Measurements from ENCODE around the gene POLR2A.
"Not testable (repeated sequence)": the region's sequence is repeated elsewhere in the genome, so short reads cannot be mapped to it uniquely, and the experiment has no call there.

POLR2A gene

DNA sequence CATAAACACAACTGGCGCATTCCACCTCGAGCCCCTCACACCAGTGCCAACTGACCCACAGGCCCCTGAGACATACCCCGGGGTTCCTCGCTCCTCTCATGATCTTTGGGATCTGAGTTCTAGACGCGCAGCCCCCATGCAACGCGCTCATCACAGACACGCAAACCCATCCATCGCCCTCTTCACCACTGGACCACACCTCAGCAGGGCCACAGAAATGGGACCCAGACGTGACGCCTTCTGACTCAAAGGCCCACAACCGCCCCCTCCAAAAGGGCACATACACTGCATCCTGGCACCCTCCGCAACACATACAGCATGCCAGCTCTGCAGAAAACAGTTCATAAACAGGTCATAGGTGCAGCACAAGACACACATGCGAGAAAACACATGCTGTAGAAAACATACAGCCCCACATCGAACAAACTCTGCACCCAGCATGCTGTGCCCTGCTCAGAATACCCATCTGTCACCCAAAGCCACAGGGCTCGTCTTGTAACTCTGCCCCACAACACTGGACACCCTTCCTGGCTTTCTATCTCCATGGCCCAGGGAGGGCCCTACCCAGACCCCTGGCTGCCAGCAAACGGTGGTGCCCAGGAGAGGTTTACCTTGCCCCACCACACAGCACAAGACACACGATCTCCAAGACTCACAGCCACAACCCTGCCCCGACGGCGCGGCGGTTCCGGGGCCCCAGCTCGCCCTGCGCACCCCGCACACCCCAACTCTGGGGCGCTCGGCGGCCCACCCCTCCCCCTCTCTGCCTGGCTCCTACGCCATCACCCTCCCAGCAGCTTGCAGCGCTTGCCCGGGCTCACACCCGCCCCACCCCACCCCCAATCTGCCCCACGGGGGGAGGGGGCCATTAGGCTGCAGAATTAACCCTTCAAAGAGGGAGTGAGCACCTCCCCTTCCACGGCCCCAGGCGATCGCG lies 5.6 kb upstream of the POLR2A start:
- peak in 1 of 2 donors; percentile 41 for DNase-seq (ENCODE audit: low read depth in 2 of 2)

DNA sequence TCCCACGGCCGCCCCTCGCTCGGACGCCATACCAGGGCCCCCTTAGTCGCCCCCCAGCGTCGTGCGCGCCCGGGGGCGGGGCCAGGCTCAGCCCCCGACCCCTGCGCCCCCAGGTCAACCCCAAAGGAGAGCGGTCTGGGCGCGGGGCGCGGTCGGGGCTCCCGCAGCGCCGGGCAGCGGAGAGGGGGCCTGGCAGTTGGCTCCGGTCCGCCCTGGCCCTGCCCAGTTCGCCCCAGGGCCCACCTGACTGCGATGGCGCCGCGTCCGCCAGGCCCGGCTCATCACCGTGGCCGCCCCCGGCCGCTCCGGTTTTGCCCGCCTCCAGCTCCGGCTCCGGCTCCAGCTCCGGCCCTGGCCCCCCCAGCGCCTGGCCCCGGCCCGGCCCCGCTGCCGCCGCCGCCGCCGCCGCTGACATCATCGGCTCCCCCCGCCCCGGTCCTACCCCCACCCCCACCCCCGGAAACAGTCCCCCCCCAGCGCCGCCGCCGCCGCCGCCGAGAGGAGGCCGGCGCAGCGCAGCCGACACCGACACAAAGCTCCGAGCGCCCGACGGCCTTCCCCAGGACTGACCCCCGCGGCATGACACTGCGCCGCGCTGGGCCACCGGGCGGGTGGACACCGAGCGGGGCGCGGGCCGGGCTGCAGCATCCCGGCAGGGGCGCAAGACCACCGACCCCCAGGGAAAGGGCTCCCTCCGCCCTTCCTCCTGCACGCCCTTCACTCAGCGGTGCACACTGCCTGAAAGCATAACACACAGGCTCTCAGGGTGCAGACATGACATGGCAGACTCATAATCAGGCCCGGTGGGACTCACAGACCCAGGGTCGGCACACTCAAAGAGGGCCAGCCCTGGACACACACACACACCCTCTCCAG lies 4.7 kb upstream of the POLR2A start, which contains the start of gene ZBTB4:
TSS of gene ZBTB4 (minus strand) at position 419 of the 876 bp plus-strand sequence. CDS start 12,830 bp downstream, outside the sequence.
- DNase-seq (ENCODE audit: low read depth in 2 of 2) = peak in 1 of 2 donors; percentile 45

DNA sequence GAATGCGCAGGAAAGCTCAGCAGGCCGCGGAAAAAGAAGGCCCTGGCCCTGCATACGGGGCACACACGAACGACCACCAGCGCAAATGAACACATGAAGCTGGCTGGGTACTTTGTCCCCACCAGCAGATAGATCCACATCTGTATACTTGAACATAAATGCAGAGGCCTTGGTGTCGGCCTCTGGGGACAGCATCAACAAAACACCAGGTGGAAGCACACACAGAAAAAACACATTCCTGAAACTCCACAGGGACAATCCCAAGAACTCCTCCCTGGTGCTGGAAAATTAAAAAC lies 4.1 kb upstream of the POLR2A start:
- DNase-seq (ENCODE audit: low read depth in 2 of 2) = no peak

DNA sequence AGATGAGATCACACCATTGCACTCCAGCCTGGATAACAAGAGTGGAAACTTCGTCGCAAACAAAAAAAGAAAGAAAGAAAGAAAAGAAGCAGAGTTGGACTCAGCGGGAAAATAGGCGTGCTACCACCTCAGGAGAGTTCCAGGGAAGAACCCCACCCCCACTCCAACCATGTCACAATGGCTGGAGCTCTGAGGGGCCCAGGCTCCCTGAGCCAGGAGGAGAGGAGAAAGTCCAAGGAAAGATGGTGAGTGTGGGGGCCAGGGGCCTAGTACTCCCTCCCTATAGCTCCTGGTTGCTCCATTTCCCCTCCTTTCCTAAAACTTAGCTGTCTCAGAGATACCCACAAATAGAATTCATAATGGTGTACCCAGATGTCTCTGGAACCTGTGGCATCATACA lies 2.9 kb upstream of the POLR2A start, which contains the start of gene SLC35G6:
TSS of gene SLC35G6 (plus strand) at position 172 of the 400 bp plus-strand sequence. CDS start at position 243, 71 bp downstream.
- DNase-seq (ENCODE audit: low read depth in 2 of 2) = not testable (repeated sequence)

DNA sequence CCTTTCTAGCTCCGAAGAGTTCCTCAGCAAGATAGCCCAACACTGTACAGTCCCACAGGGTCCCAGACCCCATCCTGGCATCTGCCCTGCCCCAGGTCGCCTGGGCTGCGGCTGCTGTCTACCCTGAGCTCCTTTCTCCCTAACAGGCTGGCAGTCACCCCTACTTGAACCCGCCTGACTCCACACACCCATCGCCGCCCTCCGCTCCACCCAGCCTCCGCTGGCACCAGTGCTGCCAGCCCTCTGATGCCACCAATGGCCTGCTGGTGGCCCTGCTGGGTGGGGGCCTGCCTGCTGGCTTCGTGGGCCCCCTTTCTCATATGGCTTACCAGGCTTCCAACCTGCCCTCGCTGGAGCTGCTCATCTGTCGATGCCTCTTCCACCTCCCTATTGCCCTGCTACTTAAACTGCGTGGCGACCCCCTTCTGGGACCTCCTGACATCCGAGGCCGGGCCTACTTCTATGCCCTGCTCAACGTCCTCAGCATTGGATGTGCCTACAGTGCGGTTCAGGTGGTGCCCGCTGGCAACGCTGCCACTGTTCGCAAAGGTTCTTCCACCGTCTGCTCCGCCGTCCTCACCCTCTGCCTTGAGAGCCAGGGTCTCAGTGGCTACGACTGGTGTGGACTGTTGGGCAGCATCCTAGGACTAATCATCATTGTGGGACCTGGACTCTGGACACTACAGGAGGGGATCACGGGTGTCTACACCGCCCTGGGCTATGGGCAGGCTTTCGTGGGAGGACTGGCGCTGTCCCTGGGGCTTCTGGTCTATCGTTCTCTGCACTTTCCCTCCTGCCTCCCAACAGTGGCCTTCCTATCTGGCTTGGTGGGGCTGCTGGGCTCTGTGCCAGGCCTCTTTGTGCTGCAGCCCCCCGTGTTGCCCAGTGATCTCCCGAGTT lies 2.1 kb upstream of the POLR2A start:
- DNase-seq (ENCODE audit: low read depth in 2 of 2) = not testable (repeated sequence)

DNA sequence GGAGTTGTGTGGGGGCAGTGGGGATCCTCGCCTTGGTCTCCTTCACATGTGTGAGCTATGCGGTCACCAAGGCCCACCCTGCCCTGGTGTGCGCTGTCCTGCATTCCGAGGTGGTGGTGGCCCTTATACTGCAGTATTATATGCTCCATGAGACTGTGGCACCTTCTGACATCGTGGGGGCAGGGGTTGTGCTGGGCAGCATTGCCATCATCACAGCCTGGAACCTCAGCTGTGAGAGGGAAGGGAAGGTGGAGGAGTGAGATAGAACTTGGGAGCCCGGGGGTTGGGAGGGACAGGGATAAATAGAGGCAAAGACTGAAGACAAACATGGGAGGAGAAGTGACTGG lies 1.5 kb upstream of the POLR2A start:
- DNase-seq (ENCODE audit: low read depth in 2 of 2) = not testable (repeated sequence)

DNA sequence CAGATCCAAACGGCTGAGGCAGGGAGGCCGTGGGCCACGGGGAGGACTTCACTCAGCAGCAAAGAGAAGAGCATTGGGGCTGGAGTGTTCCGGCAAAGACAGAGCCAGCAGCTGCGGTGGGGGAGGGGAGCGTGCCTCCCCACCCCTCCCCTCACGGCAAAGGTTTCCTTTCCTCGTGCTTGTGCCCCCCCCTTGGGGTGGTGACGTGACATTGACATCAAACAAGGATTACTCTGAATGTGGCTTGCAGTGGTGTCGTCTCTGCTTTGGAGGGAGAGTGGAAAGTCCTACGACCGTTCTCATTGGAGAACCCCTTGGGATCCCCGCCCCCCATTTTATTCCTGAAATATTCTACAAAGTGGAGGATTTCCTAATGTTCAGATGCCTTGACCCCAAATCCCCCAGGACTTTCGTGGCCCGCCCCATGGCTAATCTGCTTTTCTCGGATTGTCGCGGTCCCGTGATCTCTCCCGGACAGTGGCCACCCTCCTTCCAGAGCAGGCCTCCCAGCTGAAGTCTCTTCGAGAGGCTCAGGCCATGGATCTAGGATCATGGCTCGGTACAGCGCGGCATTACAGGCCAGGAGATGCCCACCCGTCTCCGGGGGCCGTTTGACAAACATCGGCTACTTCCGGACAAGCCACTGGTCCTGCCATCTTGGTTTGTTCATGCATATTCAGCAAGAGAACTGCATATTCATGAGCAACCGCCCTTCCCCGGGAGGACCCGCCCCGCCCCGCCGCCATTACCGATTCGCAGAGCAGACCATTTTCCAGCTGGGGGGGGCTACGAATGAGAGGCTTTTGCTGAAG lies 705 bp upstream of the POLR2A start:
- peak; percentile 85 to 87 for DNase-seq (ENCODE audit: low read depth in 2 of 2)

DNA sequence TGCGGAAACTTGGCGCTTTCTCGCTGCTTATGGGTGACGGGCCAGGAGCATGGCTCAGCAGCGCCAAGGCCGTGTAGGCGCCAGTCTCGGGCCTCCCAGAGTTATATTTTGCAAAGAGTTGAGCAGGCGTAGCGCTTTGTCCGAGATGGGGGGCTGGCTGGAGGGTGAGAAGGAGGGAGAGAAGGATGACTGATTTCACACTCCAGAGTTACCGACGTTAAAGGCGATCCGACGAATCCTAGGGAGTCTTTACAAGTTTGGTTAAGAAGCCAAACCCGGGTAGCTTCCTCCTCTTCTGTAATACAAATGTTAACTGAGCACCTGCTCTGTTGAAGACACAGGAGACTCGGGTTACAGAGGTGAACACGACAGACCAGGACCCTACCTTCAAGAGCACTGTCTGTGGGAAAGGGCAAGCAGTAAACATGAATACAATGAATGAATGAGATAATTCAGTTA lies 782 bp downstream of the POLR2A start:
- DNase-seq (ENCODE audit: low read depth in 2 of 2) = no peak

DNA sequence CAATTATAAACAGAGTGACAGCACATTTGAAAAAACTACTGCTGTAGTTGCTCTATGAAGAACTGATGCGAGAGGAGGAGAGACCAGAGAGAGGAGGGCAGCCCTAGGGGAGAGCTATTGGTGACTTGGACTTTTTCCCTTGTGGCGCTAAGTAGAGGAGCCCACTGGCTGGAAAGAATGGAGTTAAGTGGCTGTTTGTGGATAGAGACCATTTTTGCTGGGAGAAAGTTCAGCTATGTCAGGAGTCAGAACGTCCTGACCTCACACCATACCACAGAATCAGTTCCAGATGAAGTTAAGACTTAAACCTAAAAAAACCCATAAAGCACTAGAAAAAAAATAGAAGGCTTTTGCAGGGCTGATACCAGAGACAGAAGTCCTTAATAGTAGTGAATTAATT lies 2.0 kb downstream of the POLR2A start:
- no peak for DNase-seq (ENCODE audit: low read depth in 2 of 2)

DNA sequence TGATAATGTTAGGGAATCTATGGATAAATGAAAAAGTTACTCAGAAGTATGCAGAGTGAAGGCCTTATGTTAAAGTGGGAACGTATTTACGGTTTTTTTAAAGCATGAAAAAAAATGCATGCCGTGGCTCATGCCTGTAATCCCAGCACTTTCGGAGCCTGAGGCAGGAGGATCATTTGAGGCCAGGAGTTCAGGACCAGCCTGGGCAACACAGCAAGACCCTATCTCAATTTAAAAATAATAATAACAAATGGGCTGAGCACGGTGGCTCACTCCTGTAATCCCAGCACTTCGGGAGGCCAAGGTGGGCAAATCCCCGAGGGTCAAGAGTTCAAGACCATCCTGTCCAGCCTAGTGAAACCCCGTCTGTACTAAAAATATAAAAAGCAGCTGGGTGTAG lies 6.0 kb downstream of the POLR2A start:
- no peak for DNase-seq (ENCODE audit: low read depth in 2 of 2)

DNA sequence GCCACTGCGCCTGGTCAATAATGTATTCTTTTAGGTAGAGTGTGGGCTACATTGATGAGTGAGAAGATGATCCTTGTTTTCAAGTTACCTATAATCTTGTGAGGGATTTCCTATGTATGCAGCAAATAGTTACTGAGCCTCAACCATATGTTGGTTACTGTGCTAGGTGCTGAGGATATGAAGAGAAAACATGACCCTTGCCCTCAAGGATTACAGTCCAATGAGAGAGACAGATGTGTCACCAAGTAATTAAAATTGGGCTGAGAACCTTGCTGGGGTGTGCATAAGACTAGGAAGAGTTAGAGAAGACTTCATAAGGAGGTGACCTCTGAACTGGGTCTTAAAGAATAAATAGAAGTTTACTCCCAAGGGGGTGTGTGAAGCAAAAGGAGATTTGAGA lies 7.4 kb downstream of the POLR2A start:
- DNase-seq (ENCODE audit: low read depth in 2 of 2) = no peak

DNA sequence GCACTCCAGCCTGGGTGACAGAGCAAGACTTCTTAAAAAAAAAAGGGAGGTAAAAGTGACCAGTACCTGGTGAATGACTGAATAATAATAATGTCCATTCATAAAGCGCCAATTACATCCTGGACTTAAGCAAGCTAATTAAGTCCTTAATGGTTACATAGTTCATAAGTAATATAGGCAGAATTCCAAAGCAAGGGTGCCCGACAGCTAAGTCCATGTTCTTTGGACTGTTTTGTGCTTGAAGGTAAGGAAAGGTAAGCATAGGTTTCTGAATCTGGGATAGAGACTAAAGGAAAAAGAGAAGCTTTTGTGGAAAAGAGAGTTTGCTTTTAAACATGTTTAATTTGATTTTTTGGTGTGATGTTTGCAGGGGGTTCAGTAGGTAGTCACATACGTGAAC lies 9.8 kb downstream of the POLR2A start:
- no peak for DNase-seq (ENCODE audit: low read depth in 2 of 2)

DNA sequence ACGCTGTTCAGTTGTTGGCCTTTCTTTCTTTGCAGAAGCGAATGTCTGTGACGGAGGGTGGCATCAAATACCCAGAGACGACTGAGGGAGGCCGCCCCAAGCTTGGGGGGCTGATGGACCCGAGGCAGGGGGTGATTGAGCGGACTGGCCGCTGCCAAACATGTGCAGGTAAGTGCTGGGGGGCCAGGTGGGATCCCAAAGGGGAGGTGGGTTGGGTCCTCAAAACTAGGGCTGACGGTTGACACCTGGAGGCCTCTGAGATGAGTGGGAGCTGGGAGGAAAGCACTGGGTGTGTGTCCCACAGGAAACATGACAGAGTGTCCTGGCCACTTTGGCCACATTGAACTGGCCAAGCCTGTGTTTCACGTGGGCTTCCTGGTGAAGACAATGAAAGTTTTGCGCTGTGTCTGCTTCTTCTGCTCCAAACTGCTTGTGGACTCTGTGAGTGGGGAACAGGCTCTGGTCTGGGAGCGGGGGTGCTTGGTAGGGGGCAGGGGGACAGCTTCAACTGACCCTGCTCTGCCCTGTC lies 11.8 kb downstream of the POLR2A start:
- DNase-seq (ENCODE audit: low read depth in 2 of 2) = no peak

DNA sequence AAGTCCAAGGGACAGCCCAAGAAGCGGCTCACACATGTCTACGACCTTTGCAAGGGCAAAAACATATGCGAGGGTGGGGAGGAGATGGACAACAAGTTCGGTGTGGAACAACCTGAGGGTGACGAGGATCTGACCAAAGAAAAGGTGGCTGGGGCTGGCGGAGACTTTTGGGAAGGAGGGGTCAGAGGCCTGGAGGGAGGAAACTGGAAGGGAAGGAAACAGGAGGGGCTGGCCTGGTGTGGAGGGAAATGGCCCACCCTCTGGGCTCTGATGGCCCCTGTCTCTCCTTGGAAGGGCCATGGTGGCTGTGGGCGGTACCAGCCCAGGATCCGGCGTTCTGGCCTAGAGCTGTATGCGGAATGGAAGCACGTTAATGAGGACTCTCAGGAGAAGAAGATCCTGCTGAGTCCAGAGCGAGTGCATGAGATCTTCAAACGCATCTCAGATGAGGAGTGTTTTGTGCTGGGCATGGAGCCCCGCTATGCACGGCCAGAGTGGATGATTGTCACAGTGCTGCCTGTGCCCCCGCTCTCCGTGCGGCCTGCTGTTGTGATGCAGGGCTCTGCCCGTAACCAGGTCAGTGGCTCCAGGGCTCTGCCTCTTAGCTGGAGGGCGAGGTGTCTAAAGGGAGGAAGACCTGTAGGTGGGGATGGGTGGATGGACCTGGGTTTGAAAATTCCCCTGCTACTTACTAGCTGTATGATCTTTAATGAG lies 12.5 kb downstream of the POLR2A start:
- no peak for DNase-seq (ENCODE audit: low read depth in 2 of 2)

DNA sequence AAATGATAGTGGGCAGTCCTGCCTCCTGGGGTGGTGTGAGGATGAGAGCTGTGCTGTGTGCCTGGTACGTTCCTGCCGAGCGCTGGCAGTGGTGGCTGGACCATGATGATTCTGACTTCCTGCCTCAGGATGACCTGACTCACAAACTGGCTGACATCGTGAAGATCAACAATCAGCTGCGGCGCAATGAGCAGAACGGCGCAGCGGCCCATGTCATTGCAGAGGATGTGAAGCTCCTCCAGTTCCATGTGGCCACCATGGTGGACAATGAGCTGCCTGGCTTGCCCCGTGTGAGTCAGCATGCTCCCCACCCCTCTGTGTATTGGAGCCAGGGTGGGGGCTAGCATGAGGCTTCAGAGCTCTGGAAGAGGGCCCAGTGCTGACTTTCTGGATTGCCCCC lies 13.1 kb downstream of the POLR2A start:
- DNase-seq (ENCODE audit: low read depth in 2 of 2) = no peak

DNA sequence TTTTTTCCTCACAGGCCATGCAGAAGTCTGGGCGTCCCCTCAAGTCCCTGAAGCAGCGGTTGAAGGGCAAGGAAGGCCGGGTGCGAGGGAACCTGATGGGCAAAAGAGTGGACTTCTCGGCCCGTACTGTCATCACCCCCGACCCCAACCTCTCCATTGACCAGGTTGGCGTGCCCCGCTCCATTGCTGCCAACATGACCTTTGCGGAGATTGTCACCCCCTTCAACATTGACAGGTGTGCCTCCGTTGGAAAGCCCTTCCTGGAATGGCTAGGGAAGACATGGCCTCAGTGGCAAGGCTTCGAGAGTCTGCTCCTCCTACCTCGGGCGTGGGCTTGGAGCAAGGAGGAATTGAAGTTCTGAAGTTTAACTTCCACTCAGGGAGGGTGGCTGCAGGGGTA lies 13.5 kb downstream of the POLR2A start:
- DNase-seq (ENCODE audit: low read depth in 2 of 2) = no peak

DNA sequence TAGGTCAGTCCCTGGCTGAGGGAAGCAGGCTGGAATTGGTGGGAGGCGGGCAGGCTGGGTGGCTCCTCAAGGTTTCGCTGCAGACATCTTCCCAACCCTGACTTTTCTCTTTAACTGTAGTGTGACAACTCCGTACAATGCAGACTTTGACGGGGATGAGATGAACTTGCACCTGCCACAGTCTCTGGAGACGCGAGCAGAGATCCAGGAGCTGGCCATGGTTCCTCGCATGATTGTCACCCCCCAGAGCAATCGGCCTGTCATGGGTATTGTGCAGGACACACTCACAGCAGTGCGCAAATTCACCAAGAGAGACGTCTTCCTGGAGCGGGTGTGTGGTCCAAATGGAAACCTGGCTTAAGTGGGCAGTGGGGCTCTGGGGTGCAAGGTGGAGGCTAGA lies 15.0 kb downstream of the POLR2A start:
- DNase-seq (ENCODE audit: low read depth in 2 of 2) = no peak

DNA sequence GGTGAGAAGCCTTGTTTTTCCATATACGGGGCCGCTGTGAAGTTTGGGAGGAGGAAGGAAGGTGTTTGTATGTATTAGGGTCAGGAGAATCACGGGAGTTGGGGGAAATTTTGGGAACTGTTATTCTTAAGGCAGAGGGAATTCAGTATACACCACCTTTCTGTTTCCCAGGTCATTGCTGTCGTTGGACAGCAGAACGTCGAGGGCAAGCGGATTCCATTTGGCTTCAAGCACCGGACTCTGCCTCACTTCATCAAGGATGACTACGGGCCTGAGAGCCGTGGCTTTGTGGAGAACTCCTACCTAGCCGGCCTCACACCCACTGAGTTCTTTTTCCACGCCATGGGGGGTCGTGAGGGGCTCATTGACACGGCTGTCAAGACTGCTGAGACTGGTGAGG lies 17.6 kb downstream of the POLR2A start:
- no peak for DNase-seq (ENCODE audit: low read depth in 2 of 2)

DNA sequence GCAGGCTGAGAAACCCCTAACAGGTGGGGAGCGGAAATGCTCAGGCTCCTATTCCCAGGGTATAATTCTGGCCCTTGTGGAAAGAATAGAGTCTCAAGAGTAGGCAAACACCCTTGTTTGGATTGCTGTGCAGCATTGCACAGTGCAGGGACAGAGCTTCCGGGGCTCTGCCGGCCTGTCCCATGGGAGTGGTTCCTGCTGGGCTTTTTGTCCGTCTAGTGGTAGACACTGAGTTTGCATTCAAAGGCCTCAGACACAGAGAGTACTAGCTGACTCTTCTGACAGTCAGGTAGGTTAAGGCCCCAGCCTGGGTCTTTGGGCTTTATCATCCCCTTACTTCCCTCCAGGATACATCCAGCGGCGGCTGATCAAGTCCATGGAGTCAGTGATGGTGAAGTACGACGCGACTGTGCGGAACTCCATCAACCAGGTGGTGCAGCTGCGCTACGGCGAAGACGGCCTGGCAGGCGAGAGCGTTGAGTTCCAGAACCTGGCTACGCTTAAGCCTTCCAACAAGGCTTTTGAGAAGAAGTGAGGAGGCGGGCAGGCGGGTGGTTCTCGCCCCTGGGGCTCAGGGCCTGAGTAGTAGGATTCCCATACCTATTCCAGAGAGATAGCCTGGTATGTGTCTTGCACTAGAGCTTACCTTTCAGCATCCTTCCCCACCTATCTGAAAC lies 18.1 kb downstream of the POLR2A start:
- DNase-seq (ENCODE audit: low read depth in 2 of 2) = no peak
